WTC11 (cell line): ENCODE results near the gene RBP3. TPM values are rescaled to one million over a fixed set of nuclear protein-coding genes. Genes with fewer than 3 reads are reported as not detected.

Experiments used
- ATAC-seq: fragments of 200-7000 bp; cut with Tn5 transposase; 2 replicates; pipeline ENCODE4 v1.10.0; 2021; ENCODE audit warnings: mild to moderate bottlenecking, moderate library complexity
- CTCF ChIA-PET: fragments of 300-600 bp; sonication (Branson Sonifier 250); formaldehyde crosslinking; loops from one replicate; lab custom pipeline; 2021; ENCODE audit warnings: antibody characterized with exemption; lab: Charles Lee
- POLR2A ChIA-PET: fragments of 350-600 bp; sonication (Branson Sonifier 250); formaldehyde crosslinking; loops from one replicate; lab custom pipeline; 2021; ENCODE audit warnings: antibody characterized with exemption; lab: Charles Lee
- DNase-seq: peaks from one replicate; pipeline ENCODE4 v3.0.0; 2021; ENCODE audit warnings: low spot score
- H3K27ac Mint-ChIP-seq: 2 replicates; pipeline ENCODE4 v1.8.0; 2021; ENCODE audit warnings: mixed read lengths
- H3K27me3 Mint-ChIP-seq: 2 replicates; pipeline ENCODE4 v1.8.0; 2021; ENCODE audit warnings: low read depth, mild to moderate bottlenecking, moderate library complexity, mixed read lengths
- H3K36me3 Mint-ChIP-seq: 2 replicates; pipeline ENCODE4 v1.8.0; 2021; ENCODE audit warnings: mixed read lengths
- H3K4me1 Mint-ChIP-seq: 2 replicates; pipeline ENCODE4 v1.8.0; 2022; ENCODE audit warnings: mixed read lengths
- H3K4me3 Mint-ChIP-seq: 2 replicates; pipeline ENCODE4 v1.8.0; 2021; ENCODE audit warnings: mild to moderate bottlenecking, moderate library complexity, mixed read lengths
- H3K9me3 Mint-ChIP-seq: 2 replicates; pipeline ENCODE4 v1.8.0; 2021; ENCODE audit warnings: mixed read lengths
- CBFB ChIP-seq: sonication (generic); formaldehyde crosslinking; IDR thresholded peaks from 2 replicates; pipeline ENCODE4 v1.8.1; 2022; ENCODE audit warnings: mild to moderate bottlenecking, low read depth, missing genetic modification reagents
- GTF2I ChIP-seq: fragments of 250-450 bp; sonication (Bioruptor Pico); conservative IDR thresholded peaks from 2 replicates; pipeline ENCODE4 v1.4.0; 2021; ENCODE audit warnings: mild to moderate bottlenecking
- NFE2L1 ChIP-seq: sonication (generic); formaldehyde crosslinking; IDR thresholded peaks from 2 replicates; pipeline ENCODE4 v1.8.1; 2023; ENCODE audit warnings: missing genetic modification reagents
- NR1H2 ChIP-seq: sonication (generic); formaldehyde crosslinking; IDR thresholded peaks from 2 replicates; pipeline ENCODE4 v1.9.0; 2021; ENCODE audit warnings: mild to moderate bottlenecking, moderate library complexity, missing genetic modification reagents
- NR3C1 ChIP-seq: sonication (generic); formaldehyde crosslinking; conservative IDR thresholded peaks from 2 replicates; pipeline ENCODE4 v1.8.1; 2023; ENCODE audit warnings: low read depth, mild to moderate bottlenecking, missing genetic modification reagents
- PRRX2 ChIP-seq: fragments of 250-450 bp; sonication (Bioruptor Pico); IDR thresholded peaks from 2 replicates; pipeline ENCODE4 v1.8.0; 2021; ENCODE audit warnings: mild to moderate bottlenecking
- ZNF232 ChIP-seq: sonication (generic); formaldehyde crosslinking; IDR thresholded peaks from 2 replicates; pipeline ENCODE4 v1.8.0; 2022; ENCODE audit warnings: mild to moderate bottlenecking, missing genetic modification reagents
- total RNA-seq: library from RNA; stranded (reverse); gene quantifications from 3 replicates; pipeline ENCODE4 v1.2.3, GENCODE V29; 2021
- TF ChIP-seq, protein P1 (sequence below): sonication (generic); formaldehyde crosslinking; IDR thresholded peaks from 2 replicates; pipeline ENCODE4 v1.8.0; 2022; ENCODE audit warnings: mild to moderate bottlenecking, missing genetic modification reagents
- TF ChIP-seq, protein P2 (sequence below): sonication (generic); formaldehyde crosslinking; IDR thresholded peaks from 2 replicates; pipeline ENCODE4 v1.8.1; 2023; ENCODE audit warnings: mild to moderate bottlenecking, missing genetic modification reagents, borderline replicate concordance
- TF ChIP-seq, protein P3 (sequence below): sonication (generic); formaldehyde crosslinking; IDR thresholded peaks from 2 replicates; pipeline ENCODE4 v1.8.1; 2022; ENCODE audit warnings: mild to moderate bottlenecking, moderate library complexity, missing genetic modification reagents
- TF ChIP-seq, protein P4 (sequence below): sonication (generic); formaldehyde crosslinking; IDR thresholded peaks from 2 replicates; pipeline ENCODE4 v1.8.0; 2023; ENCODE audit warnings: missing genetic modification reagents
- TF ChIP-seq, protein P5 (sequence below): sonication (generic); formaldehyde crosslinking; IDR thresholded peaks from 2 replicates; pipeline ENCODE4 v1.8.0; 2022; ENCODE audit warnings: mild to moderate bottlenecking, missing genetic modification reagents
- TF ChIP-seq, protein P6 (sequence below): sonication (generic); formaldehyde crosslinking; IDR thresholded peaks from 2 replicates; pipeline ENCODE4 v1.8.0; 2023; ENCODE audit warnings: missing genetic modification reagents, mild to moderate bottlenecking, borderline replicate concordance

The RBP3 gene
- total RNA-seq, 1 experiment from 2014 or later, result not detected

DNA sequence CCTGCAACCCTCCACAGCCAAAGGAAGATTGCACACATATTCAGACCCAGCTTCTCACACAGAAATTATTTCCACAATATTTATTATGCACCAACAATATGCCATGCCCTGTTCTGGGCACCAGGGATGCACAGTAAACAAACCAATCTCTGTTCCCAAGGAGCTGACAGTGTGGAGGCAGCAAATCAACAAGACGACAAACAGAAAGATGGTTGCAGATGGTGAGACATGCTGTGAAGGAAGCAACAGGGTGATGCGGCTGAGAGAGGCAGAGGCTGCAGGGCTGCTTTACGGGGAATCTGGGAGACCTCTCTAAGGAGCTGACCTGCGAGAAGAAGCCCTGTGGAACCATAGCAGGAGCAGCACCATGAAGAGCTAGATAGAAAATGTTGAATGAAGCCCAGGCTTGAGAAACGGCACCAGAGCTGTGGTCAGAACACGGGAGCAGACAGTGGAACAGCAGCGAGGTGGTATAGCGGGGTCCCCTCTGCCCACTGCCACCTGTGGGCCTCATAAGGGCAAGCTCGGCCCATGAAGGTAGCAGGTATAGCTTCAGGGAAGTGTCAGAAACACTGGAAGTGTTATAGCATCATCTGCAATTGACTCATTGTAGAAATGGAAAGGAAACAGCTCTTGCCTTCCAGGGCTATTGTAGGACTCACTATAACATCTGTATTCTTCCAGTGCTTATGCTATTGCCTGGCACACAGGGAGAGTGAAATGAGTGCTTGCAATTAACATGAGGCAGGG is 17.4 kb downstream of the RBP3 start:
- H3K4me3 Mint-ChIP-seq, result no peak overlapping the region
- ChIA-PET POLR2A (no interaction called here), CTCF (interaction anchor here (0.5 to 2.4 kb wide), 2 partner anchors 99 to 341 kb away, joined by 3 to 8 read pairs; no protein-coding TSS in a partner anchor)
- peak overlapping the region; percentile 58 for H3K27ac Mint-ChIP-seq
- DNase-seq, result no peak
- H3K4me1 Mint-ChIP-seq, result peaks cover 26% of the 10 kb centered on the region
- no peaks in the 10 kb centered on the region for H3K27me3 Mint-ChIP-seq
- no peak for ATAC-seq
- no peaks in the 10 kb centered on the region for H3K9me3 Mint-ChIP-seq
- TF ChIP-seq, protein P1, sequence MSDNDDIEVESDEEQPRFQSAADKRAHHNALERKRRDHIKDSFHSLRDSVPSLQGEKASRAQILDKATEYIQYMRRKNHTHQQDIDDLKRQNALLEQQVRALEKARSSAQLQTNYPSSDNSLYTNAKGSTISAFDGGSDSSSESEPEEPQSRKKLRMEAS (CRISPR knock-in tag), result no peak
- no peak for TF ChIP-seq NFE2L1
- TF ChIP-seq, protein P2, sequence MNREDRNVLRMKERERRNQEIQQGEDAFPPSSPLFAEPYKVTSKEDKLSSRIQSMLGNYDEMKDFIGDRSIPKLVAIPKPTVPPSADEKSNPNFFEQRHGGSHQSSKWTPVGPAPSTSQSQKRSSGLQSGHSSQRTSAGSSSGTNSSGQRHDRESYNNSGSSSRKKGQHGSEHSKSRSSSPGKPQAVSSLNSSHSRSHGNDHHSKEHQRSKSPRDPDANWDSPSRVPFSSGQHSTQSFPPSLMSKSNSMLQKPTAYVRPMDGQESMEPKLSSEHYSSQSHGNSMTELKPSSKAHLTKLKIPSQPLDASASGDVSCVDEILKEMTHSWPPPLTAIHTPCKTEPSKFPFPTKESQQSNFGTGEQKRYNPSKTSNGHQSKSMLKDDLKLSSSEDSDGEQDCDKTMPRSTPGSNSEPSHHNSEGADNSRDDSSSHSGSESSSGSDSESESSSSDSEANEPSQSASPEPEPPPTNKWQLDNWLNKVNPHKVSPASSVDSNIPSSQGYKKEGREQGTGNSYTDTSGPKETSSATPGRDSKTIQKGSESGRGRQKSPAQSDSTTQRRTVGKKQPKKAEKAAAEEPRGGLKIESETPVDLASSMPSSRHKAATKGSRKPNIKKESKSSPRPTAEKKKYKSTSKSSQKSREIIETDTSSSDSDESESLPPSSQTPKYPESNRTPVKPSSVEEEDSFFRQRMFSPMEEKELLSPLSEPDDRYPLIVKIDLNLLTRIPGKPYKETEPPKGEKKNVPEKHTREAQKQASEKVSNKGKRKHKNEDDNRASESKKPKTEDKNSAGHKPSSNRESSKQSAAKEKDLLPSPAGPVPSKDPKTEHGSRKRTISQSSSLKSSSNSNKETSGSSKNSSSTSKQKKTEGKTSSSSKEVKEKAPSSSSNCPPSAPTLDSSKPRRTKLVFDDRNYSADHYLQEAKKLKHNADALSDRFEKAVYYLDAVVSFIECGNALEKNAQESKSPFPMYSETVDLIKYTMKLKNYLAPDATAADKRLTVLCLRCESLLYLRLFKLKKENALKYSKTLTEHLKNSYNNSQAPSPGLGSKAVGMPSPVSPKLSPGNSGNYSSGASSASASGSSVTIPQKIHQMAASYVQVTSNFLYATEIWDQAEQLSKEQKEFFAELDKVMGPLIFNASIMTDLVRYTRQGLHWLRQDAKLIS (CRISPR knock-in tag), result no peak
- no peaks in the 10 kb centered on the region; the same call in 1 of the 2 replicates for H3K36me3 Mint-ChIP-seq

DNA sequence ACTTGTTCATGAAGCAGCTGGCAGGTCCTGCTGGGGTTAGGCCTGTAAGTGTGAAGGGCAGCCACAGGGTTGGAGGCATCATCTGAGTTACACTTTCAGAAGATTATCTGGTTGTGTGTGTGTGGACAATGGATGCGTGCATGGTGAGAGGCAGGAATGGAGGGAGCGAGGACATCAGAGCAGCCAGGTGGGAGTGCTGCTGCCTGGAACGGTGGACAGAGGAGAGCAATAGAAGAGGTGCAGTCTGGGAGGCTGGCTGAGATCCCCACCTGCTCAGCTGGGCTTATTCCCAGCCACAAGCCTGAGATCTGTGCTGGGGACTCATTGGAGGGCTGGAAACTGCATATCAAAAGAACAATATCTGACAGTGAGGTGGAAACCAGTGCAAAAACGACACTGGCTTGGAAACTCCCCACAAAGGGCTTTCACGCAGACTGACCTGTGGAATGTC is 18.0 kb downstream of the RBP3 start:
- POLR2A ChIA-PET, result no interaction called here
- TF ChIP-seq NR1H2 (CRISPR knock-in tag) (no peak), ZNF232 (CRISPR knock-in tag) (no peak)
- TF ChIP-seq, protein P3, sequence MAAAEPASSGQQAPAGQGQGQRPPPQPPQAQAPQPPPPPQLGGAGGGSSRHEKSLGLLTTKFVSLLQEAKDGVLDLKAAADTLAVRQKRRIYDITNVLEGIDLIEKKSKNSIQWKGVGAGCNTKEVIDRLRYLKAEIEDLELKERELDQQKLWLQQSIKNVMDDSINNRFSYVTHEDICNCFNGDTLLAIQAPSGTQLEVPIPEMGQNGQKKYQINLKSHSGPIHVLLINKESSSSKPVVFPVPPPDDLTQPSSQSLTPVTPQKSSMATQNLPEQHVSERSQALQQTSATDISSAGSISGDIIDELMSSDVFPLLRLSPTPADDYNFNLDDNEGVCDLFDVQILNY (CRISPR knock-in tag), result no peak
- H3K9me3 Mint-ChIP-seq, result no peaks in the 10 kb centered on the region
- DNase-seq (no peak), ATAC-seq (no peak)
- no peaks in the 10 kb centered on the region for H3K27me3 Mint-ChIP-seq
- H3K4me1 Mint-ChIP-seq, result peaks cover 24% of the 10 kb centered on the region
- no peaks in the 10 kb centered on the region; the same call in 1 of the 2 replicates for H3K36me3 Mint-ChIP-seq
- no peak overlapping the region for H3K4me3 Mint-ChIP-seq
- CTCF ChIA-PET, result interaction anchor here (0.5 kb wide), 1 partner anchor 98 kb away, joined by 3 read pairs; no protein-coding TSS in a partner anchor
- H3K27ac Mint-ChIP-seq, result peak overlapping the region; percentile 36; the same call in 1 of the 2 replicates

DNA sequence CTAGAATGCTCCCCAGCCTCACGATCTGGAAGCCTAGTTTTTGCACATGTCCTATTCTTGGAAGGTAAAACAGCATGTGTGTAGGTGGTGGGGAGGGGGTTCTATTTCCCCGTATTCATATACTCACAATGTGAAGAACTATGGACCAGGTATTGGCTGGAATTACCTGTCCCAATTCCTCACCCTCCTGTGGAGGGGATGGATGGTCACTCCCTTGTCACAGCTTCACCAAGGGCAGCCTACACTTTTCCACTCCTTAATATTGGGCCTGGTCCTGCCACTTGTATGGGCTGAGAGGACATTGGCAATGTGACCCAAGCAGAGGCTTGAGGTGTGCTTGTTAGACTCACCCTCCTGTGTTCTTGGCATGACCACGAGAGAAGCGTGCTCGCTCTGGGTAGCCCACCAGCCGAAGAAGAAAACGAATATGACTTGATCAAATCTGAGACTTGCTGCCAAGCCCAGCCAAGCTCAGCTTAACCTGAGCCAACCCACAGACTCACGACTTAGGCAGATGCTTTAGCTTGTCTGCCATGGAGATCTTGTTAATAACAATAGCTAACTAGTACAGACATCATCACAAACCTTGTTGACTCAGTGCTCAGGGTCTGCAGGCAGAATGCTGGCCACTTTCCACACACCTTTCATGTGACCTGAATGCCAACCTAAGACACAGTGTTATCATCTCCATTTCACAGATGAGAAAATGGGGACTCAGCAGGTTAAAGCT is 18.7 kb downstream of the RBP3 start:
- Mint-ChIP-seq H3K9me3 (no peaks in the 10 kb centered on the region), H3K4me1 (peaks cover 23% of the 10 kb centered on the region), H3K27ac (0 out of 2 replicates have a peak overlapping the region, but pooled peaks have one; percentile 45), H3K4me3 (no peak overlapping the region), H3K27me3 (no peaks in the 10 kb centered on the region), H3K36me3 (no peaks in the 10 kb centered on the region; the same call in 1 of the 2 replicates)
- TF ChIP-seq, protein P4, sequence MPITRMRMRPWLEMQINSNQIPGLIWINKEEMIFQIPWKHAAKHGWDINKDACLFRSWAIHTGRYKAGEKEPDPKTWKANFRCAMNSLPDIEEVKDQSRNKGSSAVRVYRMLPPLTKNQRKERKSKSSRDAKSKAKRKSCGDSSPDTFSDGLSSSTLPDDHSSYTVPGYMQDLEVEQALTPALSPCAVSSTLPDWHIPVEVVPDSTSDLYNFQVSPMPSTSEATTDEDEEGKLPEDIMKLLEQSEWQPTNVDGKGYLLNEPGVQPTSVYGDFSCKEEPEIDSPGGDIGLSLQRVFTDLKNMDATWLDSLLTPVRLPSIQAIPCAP, result no peak
- no peak for TF ChIP-seq CBFB
- no peak for TF ChIP-seq GTF2I (CRISPR knock-in tag)
- TF ChIP-seq NR3C1, result no peak
- TF ChIP-seq, protein P5, sequence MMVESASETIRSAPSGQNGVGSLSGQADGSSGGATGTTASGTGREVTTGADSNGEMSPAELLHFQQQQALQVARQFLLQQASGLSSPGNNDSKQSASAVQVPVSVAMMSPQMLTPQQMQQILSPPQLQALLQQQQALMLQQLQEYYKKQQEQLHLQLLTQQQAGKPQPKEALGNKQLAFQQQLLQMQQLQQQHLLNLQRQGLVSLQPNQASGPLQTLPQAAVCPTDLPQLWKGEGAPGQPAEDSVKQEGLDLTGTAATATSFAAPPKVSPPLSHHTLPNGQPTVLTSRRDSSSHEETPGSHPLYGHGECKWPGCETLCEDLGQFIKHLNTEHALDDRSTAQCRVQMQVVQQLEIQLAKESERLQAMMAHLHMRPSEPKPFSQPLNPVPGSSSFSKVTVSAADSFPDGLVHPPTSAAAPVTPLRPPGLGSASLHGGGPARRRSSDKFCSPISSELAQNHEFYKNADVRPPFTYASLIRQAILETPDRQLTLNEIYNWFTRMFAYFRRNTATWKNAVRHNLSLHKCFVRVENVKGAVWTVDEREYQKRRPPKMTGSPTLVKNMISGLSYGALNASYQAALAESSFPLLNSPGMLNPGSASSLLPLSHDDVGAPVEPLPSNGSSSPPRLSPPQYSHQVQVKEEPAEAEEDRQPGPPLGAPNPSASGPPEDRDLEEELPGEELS (CRISPR knock-in tag), result no peak
- no peak for TF ChIP-seq PRRX2
- TF ChIP-seq, protein P6, sequence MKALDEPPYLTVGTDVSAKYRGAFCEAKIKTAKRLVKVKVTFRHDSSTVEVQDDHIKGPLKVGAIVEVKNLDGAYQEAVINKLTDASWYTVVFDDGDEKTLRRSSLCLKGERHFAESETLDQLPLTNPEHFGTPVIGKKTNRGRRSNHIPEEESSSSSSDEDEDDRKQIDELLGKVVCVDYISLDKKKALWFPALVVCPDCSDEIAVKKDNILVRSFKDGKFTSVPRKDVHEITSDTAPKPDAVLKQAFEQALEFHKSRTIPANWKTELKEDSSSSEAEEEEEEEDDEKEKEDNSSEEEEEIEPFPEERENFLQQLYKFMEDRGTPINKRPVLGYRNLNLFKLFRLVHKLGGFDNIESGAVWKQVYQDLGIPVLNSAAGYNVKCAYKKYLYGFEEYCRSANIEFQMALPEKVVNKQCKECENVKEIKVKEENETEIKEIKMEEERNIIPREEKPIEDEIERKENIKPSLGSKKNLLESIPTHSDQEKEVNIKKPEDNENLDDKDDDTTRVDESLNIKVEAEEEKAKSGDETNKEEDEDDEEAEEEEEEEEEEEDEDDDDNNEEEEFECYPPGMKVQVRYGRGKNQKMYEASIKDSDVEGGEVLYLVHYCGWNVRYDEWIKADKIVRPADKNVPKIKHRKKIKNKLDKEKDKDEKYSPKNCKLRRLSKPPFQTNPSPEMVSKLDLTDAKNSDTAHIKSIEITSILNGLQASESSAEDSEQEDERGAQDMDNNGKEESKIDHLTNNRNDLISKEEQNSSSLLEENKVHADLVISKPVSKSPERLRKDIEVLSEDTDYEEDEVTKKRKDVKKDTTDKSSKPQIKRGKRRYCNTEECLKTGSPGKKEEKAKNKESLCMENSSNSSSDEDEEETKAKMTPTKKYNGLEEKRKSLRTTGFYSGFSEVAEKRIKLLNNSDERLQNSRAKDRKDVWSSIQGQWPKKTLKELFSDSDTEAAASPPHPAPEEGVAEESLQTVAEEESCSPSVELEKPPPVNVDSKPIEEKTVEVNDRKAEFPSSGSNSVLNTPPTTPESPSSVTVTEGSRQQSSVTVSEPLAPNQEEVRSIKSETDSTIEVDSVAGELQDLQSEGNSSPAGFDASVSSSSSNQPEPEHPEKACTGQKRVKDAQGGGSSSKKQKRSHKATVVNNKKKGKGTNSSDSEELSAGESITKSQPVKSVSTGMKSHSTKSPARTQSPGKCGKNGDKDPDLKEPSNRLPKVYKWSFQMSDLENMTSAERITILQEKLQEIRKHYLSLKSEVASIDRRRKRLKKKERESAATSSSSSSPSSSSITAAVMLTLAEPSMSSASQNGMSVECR (CRISPR knock-in tag), result no peak
- CTCF ChIA-PET, result no interaction called here
- DNase-seq (no peak), ATAC-seq (no peak)
- POLR2A ChIA-PET, result no interaction called here
